WI38 (cell line): ENCODE results near the gene LUZP2.

Source experiments
- H3K4me3 ChIP-seq: 2 replicates; pipeline ENCODE4 v1.5.1; 2011; ENCODE audit warnings: low read depth, mild to moderate bottlenecking, control low read depth, low read length
- TF ChIP-seq, protein P1 (sequence below): IDR thresholded peaks from 2 replicates; pipeline ENCODE4 v1.5.1; 2012; ENCODE audit warnings: low read depth, mild to moderate bottlenecking, control low read depth, low read length

LUZP2 gene

DNA sequence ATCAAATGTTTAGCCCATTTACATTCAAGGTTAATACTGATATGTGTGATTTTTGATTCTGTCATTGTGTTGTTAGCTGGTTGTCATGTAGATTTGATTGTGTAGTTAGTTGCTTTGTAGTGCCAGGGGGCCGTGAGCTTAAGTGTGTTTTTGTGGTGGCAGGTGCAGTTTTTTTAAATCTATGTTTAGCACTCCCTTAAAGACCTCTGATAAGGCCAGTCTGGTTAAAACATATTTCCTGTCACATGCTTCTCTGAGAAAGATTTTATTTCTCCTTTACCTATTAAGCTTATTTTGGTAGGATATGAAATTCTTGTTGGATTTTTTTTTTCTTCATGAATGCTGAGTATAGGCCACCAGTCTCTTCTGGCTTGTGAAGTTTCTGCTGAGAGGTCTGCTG lies 540.6 kb downstream of the LUZP2 start:
- TF ChIP-seq, protein P1, sequence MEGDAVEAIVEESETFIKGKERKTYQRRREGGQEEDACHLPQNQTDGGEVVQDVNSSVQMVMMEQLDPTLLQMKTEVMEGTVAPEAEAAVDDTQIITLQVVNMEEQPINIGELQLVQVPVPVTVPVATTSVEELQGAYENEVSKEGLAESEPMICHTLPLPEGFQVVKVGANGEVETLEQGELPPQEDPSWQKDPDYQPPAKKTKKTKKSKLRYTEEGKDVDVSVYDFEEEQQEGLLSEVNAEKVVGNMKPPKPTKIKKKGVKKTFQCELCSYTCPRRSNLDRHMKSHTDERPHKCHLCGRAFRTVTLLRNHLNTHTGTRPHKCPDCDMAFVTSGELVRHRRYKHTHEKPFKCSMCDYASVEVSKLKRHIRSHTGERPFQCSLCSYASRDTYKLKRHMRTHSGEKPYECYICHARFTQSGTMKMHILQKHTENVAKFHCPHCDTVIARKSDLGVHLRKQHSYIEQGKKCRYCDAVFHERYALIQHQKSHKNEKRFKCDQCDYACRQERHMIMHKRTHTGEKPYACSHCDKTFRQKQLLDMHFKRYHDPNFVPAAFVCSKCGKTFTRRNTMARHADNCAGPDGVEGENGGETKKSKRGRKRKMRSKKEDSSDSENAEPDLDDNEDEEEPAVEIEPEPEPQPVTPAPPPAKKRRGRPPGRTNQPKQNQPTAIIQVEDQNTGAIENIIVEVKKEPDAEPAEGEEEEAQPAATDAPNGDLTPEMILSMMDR: no peak
- H3K4me3 ChIP-seq: no peak overlapping the region

DNA sequence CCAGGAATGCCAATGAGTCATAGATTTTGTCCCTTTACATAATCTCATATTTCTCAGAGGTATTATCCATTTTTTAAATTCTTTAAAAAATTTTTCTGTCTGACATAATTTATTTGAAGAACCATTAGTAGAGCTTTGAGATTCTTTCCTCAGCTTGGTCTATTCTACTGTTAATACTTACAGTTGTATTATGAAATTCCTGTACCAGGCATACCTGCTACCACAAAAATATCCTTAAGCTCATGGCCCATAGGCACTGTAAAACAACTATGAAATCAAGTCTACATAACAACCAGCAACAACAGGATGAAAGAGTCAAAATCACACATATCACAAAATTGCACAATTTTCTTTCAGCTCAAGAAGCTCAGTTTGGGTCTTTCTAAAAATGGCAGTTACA lies 541.3 kb downstream of the LUZP2 start:
- TF ChIP-seq, protein P1: no peak
- H3K4me3 ChIP-seq: no peak overlapping the region

DNA sequence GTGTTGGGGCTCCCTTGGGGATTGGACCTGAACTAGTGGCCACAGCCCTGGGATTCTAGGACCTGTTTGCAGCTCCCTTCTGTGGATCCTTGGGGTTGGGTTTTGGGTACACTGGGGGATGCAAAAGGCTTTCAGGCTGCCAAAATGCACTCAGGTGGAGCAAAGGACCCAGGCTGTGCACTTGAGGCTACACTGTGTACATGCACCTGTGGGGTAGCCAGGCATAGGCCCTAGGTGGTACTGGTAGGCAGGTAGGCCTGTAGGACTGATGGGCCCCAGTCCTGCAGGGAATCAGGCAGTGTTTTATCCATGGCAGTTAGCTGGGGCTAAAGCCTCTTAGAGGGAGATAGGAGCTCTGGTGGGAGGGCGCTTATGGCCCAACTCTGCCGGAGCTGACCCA lies 542.3 kb downstream of the LUZP2 start:
- TF ChIP-seq, protein P1: no peak
- H3K4me3 ChIP-seq: no peak overlapping the region

- no peak overlapping the region for H3K4me3 ChIP-seq
- TF ChIP-seq, protein P1: no peak
Observed at GRCh38 chr11:25048632-25049031, 551.8 kb downstream of the LUZP2 start.

DNA sequence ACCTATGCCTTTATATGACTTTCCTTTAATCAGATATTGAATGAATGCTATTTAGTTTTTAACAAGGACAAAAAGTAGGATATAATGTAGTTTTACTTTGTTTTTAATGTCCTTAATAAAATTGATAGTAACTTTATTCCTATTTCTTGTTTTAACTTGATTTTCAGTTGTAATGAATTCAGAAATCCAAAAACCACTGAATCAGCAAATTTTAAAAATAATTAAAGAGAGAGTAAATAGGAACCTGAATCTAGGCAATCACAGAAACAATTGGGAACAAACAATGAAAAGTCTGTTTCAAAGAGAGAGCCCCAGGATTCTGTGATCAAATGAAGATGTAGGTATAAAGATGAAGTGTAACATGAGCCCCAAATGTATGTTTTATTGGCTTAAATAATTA lies 556.0 kb downstream of the LUZP2 start:
- H3K4me3 ChIP-seq: no peak overlapping the region
- TF ChIP-seq, protein P1: no peak

GRCh38 chr11:25057861-25058260 lies 561.0 kb downstream of the LUZP2 start:
- TF ChIP-seq, protein P1: no peak
- H3K4me3 ChIP-seq: no peak overlapping the region

- TF ChIP-seq, protein P1: no peak
- H3K4me3 ChIP-seq: no peak overlapping the region
Observed at GRCh38 chr11:25065746-25066145, 568.9 kb downstream of the LUZP2 start.
